RPMI8226 (cell line): ENCODE data around the gene NOM1.
"Not testable (repeated sequence)": the region's sequence is repeated elsewhere in the genome, so short reads cannot be mapped to it uniquely, and the experiment has no call there.

ENCODE experiments used
- DNase-seq: peaks from one replicate; pipeline ENCODE4 v3.0.0-alpha.2; 2015

Gene NOM1

DNA sequence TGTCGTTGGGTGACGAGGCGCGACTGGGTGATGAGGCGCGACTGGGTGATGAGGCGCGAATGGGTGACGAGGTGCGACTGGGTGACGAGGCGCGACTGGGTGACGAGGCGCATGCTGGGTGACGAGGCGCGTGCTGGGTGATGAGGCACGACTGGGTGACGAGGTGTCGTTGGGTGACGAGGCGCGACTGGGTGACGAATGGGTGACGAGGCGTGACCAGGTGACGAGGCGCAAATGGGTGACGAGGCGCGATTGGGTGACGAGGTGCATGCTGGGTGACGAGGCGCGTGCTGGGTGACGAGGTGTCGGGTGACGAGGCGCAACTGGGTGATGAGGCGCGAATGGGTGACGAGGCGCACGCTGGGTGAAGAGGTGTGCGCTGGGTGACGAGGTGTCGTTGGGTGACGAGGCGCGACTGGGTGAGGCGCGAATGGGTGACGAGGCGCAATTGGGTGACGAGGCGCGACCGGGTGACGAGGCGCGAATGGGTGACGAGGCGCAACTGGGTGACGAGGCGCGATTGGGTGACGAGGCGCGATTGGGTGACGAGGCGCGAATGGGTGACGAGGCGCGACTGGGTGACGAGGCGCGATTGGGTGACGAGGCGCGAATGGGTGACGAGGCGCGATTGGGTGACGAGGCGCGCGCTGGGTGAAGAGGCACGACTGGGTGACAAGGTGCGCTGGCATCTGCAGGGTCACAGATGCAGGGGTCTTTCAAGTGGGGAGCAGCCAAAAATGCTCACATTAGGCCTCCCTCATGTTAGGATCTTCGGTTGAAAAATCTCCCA, 7.9 kb upstream of the NOM1 start:
- DNase-seq: no peak

DNA sequence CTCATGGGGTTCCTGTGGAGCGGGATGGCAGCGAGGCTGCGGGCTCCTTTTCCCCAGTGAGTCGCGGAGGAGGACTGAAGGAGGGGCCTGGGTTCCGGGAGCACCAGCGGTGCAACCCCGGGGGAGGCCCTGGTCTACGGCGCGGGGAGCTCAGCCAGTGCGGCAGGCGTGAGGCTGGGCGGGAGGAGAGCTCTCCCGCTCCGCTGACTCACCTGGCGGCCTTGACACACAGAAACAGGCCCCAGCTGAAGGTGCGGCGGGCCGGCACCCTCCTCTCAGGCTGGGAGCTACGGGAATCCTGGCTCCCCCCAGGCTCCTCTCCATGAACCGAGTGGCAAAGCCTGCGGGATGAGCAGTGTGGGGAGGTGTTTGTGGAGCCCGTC, 6.8 kb upstream of the NOM1 start:
- DNase-seq: no peak

DNA sequence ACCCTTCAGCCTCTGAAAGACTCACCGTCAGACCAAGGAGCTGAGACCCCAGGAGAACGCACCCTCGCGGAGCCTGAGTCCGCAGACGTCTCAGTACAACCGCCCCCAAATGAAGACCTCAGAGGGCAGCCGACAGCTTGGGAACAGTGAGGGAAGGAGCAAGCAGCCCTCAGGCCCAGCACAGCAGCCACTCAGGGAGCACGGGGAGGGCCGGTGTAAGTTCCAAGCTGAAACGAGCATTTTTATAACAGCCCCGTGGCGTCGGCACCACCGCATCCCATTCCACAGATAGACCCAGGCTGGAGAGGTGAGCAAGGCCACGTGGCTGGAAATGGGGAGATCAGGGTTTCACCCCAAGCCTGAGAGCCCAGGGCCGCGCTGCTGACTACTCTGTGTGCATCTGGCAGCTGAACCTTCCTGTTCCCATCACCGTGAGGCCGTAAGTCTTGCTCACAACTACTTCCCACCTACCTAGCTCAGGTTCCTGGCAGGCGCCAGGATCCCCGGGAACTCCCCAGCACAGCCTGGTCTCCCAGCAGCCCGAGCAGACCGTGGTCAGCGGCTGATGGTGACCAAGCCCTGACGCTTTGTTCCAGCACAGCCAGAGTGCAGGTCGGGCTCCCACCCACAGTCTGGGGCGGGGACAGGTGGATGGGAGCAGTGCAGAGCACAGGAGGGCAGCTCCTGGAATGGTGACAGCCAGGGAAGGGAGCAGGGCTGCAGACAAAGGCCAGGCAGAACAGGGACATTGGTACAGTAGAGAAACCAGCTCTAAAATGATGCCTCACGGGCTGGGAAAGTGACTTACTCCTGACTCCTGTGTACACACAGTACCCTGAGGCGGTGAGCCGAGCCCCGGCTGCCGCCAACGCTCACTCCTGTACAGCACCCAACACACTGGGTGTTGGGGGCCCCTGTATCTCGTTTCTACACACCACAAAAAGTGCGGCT, 6.1 kb upstream of the NOM1 start:
- no peak for DNase-seq

DNA sequence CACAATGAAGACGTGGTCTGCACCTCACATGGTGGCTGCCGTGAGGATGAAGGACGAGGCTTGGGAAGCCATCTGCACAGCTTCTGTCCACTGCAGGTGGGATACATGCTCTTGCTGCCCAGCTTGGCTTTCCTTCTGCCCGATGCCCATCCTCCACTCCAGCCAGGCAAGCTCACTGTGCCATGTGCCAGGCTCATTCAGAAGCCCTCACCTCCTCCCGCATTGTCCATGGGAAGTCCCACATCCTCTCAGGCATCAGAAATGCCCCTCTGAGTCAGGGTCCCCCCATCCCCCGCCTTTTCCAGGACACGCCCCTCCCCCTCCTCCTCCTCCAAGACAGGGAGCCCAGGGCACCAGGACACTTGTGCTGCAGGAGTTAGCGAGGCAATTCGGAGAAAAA, 4.6 kb upstream of the NOM1 start:
- no peak for DNase-seq

DNA sequence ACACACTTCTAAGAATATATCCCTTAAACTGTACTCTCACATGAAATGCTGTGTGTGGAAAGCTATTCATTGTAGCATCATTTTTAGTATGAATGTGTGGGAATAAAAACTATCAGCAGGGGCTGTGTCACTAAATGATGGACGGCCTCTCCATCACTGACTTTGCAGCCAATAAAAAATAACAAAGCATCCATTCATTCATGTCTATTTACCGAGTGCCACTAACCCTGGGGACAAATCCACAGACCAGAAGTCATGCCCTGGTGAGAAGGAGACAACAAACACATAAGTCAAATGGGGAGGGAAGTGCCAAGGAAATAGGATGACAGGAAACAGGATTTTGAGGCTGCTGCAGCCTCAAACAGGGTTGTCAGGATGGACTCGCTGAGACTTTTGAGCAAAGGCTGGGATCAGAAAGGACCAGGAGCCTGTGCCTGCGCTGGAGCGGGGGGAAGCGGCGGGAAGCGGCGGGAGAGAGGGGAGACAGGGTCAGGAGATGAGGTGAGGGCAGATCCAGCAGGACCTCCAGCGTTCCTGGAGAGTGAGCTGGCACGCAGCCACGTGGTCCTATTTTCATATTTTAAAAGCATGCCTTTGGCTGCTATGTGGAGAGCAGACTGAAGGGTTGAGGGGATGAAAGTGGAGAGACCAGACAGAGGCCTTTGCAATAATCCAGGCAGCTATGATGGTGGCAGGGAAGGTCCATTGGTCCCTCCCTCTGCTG, 2.2 kb upstream of the NOM1 start:
- no peak for DNase-seq

DNA sequence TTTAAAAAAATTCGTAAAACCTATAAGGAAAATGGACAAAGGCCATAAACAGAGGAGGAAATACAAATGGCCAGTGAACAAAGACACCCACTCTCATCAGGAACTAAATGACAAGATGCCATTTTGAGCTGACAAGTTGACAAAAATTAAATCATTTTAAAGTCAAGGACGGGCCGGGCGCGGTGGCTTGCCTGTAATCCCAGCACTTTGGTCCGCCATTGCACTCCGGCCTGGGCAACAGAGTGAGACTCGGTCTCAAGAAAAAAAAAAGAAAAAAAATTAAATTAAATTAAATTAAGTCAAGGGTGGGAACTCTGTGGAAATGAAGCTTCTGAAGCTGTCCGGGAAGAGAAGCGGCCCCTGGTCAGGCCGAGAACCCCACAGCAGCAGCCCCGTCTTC, 1.2 kb upstream of the NOM1 start:
- no peak for DNase-seq

DNA sequence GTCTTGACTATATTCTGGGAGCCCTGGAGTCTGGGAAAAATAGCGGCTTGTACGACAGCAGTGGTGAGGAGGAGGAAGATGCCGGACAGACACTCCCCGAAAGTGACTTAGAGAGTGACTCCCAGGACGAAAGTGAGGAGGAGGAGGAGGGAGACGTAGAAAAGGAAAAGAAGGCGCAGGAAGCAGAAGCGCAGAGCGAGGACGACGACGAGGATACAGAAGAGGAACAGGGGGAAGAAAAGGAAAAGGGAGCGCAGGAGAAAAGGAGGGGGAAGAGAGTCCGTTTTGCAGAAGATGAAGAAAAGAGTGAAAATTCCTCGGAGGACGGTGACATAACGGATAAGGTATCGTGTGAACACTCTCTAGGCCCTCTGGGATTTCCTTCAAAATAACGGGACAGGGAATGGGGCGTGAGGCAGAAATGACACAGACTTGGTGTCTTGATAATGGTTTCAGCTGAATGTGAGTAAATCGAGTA, 908 bp downstream of the NOM1 start:
- DNase-seq: no peak

DNA sequence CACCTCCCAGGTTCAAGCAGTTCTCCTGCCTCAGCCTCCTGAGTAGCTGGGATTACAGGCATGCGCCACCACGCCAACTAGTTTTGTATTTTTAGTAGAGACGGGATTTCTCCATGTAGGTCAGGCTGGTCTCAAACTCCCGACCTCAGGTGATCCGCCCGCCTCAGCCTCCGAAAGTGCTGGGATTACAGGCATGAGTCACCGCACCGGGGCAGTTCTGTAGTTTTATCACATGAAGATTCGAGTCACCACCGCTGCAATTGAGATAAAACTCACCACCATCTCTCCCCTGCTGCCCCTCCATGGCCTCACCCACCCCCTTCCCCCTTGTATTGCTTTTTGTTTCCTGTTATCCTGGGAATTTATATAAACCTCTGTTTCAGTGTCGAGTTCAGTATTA, 3.7 kb downstream of the NOM1 start:
- not testable (repeated sequence) for DNase-seq

DNA sequence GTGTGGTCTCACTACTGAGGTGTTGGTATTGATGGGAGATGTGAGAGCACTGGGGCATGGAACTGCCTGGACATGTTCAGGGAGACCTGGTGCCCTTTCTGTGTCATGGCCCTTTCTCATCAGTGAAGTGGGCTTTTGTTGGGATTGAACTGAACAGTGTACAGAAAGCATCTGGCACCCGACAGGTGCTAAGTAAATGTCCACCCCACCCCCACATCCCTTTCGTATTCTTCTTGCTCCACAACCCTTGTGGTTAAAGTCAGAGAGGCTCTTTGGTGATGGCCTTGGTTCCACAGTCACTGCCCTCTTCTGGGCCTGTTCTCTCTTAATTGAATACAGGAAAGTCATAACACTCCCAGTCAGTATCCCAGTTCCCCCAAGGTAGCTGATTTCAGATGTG, 5.4 kb downstream of the NOM1 start:
- DNase-seq: no peak

DNA sequence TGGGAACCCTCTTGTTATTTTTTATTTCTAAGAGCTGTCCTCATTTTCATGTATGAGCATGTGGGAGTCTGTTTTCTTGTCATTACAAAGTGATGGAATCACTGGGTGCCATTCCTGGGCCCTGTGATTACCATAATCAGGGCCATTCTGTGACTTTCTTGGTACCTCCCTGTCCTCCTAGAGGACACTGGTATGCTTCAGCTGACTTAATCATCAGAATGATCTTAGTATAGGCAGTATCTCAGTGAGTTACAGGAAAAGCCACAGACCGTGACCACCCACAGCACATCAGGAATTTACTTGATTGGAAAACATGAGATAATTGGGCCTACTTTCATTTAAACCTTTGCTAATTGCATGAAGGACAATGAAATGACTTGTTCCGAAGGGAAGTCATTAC, 7.2 kb downstream of the NOM1 start:
- no peak for DNase-seq

DNA sequence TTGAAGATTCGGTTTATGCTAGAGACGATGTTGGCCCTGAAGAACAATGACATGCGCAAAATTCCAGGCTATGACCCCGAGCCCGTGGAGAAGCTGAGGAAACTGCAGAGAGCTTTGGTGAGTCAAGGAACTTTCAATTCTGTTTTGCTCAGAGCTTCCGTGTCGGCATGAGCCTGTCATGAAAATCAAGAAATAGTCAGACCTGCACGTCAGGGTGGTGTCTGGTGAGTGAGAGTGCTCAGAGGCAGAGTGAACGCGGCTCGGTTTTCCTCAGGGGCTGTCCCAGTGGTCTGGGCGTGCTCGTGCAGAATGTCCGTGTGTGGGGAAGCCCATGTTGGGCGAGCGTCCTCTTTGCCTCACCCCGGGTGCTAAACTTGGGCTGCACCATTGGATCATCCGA, 12.6 kb downstream of the NOM1 start:
- no peak for DNase-seq

DNA sequence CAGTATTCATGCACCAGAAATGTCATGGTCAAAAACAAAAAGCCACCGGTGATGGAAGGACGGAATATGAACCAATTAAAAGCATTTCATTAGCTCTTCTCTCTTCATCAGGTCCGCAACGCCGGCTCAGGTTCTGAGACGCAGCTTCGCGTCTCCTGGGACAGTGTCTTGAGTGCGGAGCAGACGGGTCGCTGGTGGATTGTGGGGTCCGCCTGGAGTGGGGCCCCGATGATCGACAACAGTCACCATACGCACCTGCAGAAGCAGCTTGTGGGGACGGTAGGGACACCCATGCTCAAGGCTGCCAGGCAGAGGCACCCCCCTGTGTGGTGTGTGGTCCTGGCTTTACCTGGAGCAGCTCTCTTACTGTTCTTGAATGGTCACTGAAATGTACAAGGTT, 13.4 kb downstream of the NOM1 start:
- DNase-seq: no peak

DNA sequence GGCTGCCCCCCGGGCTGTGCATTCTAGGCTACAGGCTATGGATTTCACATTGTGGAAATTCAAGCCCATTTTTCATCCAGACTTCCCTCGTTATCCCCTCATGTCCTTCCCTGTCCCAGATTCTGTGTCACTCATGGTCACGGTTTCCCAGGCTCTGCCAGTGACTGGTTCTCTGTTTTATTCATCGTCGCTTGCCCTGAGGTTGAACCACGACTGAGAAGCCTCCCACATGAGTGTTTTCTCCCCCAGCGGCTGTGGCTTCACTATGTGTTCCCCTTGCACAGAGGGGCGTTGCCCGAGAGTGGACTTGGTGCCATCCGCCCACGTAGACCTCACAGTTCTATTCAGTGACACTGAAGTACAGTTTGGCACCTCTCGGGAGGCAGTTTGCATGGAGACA, 14.0 kb downstream of the NOM1 start:
- no peak for DNase-seq

DNA sequence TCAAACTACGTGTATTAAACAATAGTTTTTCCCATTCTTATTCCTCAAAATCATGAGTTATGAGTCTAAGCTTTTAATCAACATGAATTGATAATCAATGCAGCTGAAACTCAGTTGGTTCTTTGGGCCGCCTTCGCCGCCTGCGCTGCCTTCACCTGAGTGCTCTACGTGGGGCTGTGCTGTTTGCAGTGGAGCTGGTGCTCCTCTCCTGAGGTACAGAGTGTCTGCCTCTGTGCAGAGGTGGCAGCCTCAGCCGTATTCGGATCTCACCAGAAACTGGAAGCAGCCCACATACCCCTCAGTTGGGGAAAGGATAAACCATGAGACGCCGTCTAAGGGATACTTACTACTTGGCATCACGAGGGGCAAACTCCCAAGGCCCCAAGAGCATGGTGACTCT, 15.5 kb downstream of the NOM1 start:
- no peak for DNase-seq

DNA sequence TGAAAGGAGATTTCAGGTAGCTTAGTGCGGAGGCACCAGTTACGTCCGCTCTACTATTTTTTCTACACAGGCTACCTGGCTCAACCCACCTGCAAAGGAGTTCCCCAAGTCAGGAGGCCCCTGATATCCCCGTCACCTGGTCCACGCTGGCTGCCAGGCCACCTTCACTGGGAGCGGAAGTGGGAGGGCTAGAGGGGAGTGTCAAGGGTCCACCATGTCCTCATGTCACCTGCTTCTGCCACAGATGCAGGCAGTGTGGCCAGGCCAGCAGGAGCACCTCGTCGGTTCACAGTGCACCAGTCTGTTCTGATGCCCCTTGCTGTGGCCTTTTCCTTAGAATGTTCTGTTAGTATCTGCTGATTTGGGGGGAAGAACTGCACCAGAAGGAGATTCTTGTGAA, 16.9 kb downstream of the NOM1 start:
- DNase-seq: no peak

DNA sequence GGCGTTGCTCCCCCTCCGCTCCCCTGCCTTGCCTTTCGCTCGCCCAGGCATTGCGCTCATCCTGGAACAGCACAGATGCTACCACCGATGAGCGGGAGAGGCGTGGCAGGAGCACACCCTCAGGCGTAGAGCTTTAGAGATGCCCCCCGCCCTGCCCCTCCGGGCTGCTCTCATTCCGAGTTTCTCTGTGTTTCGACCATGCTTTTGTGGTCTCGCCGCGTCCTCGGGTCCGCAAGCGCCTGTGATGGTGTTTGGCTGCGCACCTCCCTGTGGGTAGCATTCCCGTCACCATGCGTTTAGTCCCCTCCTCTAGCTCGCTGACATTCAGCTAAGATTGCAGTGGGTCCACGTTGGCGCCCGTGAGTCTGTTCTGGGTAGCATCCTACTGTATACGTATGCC, 18.7 kb downstream of the NOM1 start:
- no peak for DNase-seq

DNA sequence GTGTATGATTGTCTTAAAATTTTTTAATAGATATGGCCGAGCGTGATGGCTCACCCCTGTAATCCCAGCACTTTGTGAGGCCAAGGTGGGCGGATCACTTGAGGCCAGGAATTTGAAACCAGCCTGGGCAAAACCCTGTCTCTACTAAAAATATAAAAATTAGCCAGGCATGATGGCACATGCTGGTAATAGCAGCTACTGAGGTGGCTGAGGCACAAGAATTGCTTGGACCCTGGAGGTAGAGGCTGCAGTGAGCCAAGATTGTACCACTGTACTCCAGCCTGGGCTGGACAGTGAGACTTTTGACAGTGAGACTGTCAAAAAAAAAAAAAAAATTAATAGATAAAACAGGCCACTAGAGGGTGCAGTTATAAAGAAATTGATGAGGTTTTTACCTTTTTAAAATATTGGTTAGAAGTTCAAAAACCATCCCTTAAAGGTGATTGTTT, 20.5 kb downstream of the NOM1 start:
- DNase-seq: peak; percentile 36

DNA sequence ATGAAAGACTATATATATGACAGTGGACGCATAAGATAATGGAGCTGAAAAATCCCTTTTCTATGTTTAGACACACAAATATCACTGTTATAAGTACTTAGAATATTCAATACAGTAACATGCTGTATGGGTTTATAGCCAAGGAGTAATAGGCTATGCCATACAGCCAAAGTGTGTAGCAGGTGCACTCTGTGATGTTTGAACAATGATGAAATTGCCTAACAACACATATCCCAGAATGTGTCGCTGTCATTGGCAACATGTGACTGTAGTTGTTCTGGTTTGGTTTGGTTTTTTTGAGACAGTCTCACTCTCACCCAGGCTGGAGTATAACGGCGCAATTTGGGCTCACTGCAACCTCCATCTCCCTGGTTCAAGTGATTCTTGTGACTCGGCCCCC, 26.1 kb downstream of the NOM1 start:
- DNase-seq: no peak

DNA sequence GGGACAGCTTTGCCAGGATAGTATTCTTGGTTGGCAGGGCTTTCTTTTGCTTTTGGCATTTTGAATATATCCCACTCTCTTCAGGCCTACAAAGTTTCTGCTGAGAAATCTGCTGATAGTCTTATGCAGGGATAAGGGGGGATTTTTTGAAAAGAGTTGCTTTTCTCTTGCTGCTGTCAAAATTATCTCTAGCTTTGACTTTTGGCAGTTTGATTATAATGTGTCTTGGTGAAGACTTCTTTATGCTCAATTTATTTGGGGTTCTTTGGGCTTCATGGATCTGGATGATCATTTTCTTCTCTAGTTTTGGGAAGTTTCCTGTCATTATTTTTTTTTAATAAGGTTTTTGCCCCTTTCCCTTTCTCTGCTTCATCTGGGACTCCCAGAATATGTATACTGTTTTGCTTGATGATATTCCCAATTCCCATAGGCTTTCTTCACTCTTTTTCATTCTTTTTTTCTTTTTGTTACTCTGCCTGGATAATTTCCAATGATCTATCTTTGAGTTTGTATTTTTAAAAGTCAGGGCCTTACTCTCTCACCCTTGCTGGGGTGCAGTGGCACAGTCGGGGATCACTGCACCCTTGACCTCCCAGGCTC, 29.6 kb downstream of the NOM1 start:
- no peak for DNase-seq

DNA sequence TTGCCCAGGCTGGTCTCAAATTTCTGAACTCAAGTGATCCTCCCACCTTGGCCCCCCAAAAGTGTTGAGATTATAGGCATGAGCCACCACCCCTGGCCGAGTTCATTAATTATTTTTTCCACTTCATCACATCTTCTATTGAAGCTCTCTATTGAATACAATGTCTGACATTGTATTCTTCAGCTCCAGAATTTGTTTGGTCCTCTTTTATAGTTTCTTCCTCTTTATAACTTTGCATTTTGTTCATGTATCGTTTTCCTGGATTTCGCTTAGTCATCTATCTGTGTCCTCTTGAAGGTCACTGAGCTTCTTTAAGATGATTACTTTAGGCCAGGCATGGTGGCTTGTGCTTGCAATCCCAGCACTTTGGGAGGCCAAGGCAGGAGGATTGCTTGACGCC, 30.2 kb downstream of the NOM1 start:
- no peak for DNase-seq

DNA sequence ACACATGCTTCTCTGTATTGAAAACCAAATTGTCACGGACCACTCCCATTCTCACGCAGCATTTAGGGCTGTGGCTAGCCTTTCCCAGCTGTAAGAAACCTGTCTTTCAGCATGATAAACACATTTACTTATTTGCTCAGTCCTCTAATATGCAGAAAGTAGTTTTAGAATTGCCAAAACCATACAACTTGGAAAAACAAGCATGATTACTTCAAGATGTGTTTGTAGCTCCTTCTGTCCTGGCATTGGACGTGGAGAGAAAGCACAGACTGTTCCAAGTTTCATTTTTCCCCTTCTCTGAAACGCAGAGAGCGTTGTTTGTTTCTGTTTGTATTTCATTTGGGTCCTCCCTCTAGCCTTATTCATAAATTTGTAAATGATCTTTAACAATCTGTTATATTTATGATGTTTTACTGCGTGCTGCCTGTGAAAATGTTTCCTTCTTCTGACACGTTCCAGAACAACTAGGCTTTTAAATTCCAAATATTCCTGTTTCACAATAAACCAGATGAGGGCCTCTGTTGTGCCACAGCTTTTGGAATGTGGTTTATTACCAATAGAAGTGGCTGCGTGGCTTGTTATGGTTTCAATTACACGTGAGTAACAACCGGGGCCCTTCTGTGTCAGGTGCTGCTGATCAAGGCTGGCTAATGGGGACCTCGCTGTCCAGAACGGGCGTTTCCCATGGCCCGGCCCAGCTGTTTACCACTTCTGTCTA, 34.8 kb downstream of the NOM1 start:
- no peak for DNase-seq
